AG04450 (cell line): Measurements from ENCODE around the gene TRAK2. TPM values are rescaled to one million over a fixed set of nuclear protein-coding genes. Genes with fewer than 3 reads are reported as not detected.
"Not testable (repeated sequence)": the region's sequence is repeated elsewhere in the genome, so short reads cannot be mapped to it uniquely, and the experiment has no call there.

Experiments
- CTCF ChIA-PET: fragments of 300-600, 350-600 bp; formaldehyde crosslinking; extraction: SDS; loops from one replicate; lab custom pipeline; 2022; ENCODE audit warnings: antibody characterized with exemption, inconsistent platforms; lab: Charles Lee
- POLR2A ChIA-PET: fragments of 350-600 bp; formaldehyde crosslinking; extraction: SDS; loops from one replicate; lab custom pipeline; 2021; ENCODE audit warnings: antibody characterized with exemption, inconsistent platforms; lab: Yijun Ruan, JAX
- DNase-seq: peaks from one replicate; pipeline ENCODE4 v3.0.0-alpha.2; 2011; ENCODE audit warnings: low read depth, low spot score
- H3K27ac ChIP-seq: one replicate; pipeline ENCODE4 v1.5.1; 2012; ENCODE audit warnings: low read depth, low read length, control low read depth
- H3K27me3 ChIP-seq: one replicate; pipeline ENCODE4 v1.6.0; 2012; ENCODE audit warnings: low read length; ENCODE audit not compliant: control insufficient read depth, insufficient read depth
- H3K4me3 ChIP-seq: 2 replicates; pipeline ENCODE4 v1.5.1; 2011; ENCODE audit warnings: mild to moderate bottlenecking, low read depth, low read length, control low read depth
- H3K9me3 ChIP-seq: 2 replicates; pipeline ENCODE4 v1.5.1; 2012; ENCODE audit warnings: low read length; ENCODE audit not compliant: control insufficient read depth, insufficient read depth
- CTCF ChIP-seq: IDR thresholded peaks from 2 replicates; pipeline ENCODE4 v1.5.1; 2011; ENCODE audit warnings: low read depth, low read length, control low read depth, inconsistent platforms
- polyA plus RNA-seq: library from polyadenylated mRNA; depleted of rRNA; stranded (reverse); fragments of >200 nt; gene quantifications from 2 replicates; pipeline ENCODE4 v1.2.3, GENCODE V29; 2011

Gene TRAK2
- polyA plus RNA-seq, 1 experiment, result 38.4 TPM

GRCh38 chr2:201432038-201432620 is 19.1 kb downstream of the TRAK2 start:
- DNase-seq, result no peak
- Histone ChIP-seq H3K4me3 (no peak overlapping the region), H3K27me3 (no peaks in the 10 kb centered on the region), H3K9me3 (peaks cover 3% of the 10 kb centered on the region; the same call in 1 of the 2 replicates), H3K27ac (no peak overlapping the region)
- TF ChIP-seq CTCF, result no peak
- CTCF ChIA-PET, result no interaction called here
- POLR2A ChIA-PET, result interaction anchor here (1.4 to 1.9 kb wide), 2 partner anchors 18 to 19 kb away, joined by 4 to 11 read pairs; partner anchors contain the start of genes STRADB and TRAK2

GRCh38 chr2:201430839-201431238 is 20.4 kb downstream of the TRAK2 start:
- CTCF ChIA-PET, result no interaction called here
- no peaks in the 10 kb centered on the region for H3K27me3 ChIP-seq
- peaks cover 3% of the 10 kb centered on the region; the same call in 1 of the 2 replicates for H3K9me3 ChIP-seq
- DNase-seq, result no peak
- no peak overlapping the region for H3K4me3 ChIP-seq
- H3K27ac ChIP-seq, result no peak overlapping the region
- TF ChIP-seq CTCF, result no peak
- POLR2A ChIA-PET, result no interaction called here

- DNase-seq, H3K9me3 ChIP-seq, H3K27me3 ChIP-seq, CTCF ChIA-PET, H3K4me3 ChIP-seq, H3K27ac ChIP-seq, POLR2A ChIA-PET: not testable (repeated sequence)
Observed at GRCh38 chr2:201430322-201430721, 20.9 kb downstream of the TRAK2 start.

GRCh38 chr2:201429835-201430234 is 21.4 kb downstream of the TRAK2 start:
- DNase-seq, H3K27me3 ChIP-seq, H3K4me3 ChIP-seq, H3K27ac ChIP-seq, POLR2A ChIA-PET, H3K9me3 ChIP-seq, CTCF ChIA-PET: not testable (repeated sequence)

- H3K9me3 ChIP-seq, DNase-seq, CTCF ChIA-PET, H3K27ac ChIP-seq, H3K27me3 ChIP-seq, H3K4me3 ChIP-seq, POLR2A ChIA-PET: not testable (repeated sequence)
Observed at GRCh38 chr2:201428366-201428765, 22.9 kb downstream of the TRAK2 start.

GRCh38 chr2:201425952-201426351 is 25.3 kb downstream of the TRAK2 start:
- TF ChIP-seq CTCF, result no peak
- no peaks in the 10 kb centered on the region for H3K27me3 ChIP-seq
- peaks cover 3% of the 10 kb centered on the region; the same call in 1 of the 2 replicates for H3K9me3 ChIP-seq
- CTCF ChIA-PET, result no interaction called here
- no peak overlapping the region for H3K4me3 ChIP-seq
- no peak overlapping the region for H3K27ac ChIP-seq
- no peak for DNase-seq
- POLR2A ChIA-PET, result no interaction called here
